ENCODE measurements around the gene IPO11.
"Not testable (repeated sequence)": the region's sequence is repeated elsewhere in the genome, so short reads cannot be mapped to it uniquely, and the experiment has no call there.

IPO11 gene

GRCh38 chr5:62521319-62521718 lies 108.8 kb downstream of the IPO11 start:
- DNase-seq, result no peak

DNA sequence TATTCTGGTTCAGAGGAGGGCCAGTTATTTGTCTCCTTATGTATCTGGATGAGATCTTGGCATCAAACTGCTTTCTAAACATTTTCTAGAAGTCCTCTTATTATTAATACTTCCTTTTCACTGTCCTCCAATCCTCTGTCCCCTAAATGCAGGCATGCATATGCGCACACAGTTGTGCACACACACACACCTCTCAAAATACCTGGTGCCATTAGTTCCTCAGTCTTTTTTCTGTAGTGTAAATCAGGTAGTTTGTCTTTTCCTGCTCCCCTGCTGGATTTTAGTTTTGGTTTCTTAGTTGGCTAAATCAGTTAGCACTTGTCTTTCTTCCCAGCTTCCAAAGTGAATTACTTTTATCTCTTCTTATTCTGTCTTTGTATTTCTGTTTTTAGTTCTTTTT lies 110.2 kb downstream of the IPO11 start:
- DNase-seq, result no peak

GRCh38 chr5:62533597-62533996 lies 121.0 kb downstream of the IPO11 start:
- no peak for DNase-seq

- DNase-seq, result no peak
Measured at GRCh38 chr5:62534461-62535236, 122.1 kb downstream of the IPO11 start.

GRCh38 chr5:62536232-62536631 lies 123.7 kb downstream of the IPO11 start:
- no peak for DNase-seq

- DNase-seq, result no peak
Measured at GRCh38 chr5:62536783-62537182, 124.2 kb downstream of the IPO11 start.

- DNase-seq, result no peak
Measured at GRCh38 chr5:62538017-62538942, 125.7 kb downstream of the IPO11 start.

- no peak for DNase-seq
Measured at GRCh38 chr5:62542720-62543119, 130.2 kb downstream of the IPO11 start.

DNA sequence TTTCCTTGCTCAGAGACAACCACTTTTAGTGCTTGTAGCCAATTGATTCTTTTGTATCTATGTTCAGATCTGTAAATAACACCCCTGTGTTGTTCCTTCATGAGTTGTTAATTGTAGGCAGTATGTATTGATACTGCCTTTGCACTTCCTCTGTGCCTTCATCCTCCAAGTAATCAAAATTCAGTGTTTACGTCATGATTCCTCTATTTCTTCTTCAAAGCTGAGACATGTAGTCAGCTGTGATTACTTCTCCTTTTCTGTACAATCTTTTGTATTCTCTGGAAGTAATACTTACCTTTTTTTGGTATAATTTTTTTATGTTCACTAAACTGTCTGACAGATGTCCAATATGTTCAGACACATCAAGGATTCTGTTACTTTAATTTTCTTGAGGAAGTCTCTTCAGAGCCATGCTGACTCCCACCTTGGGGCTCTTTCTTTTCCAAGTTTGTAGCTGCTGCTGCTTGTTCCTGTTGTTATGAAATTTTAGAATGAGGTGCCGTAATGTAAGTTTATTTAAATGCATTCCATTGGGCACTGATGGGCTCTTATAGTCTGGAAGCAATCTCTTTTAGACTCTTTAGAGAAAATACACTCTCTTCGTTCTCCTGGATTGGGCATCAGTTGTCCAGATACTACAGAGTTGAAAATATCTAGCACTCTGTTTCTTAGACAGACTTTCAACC lies 135.5 kb downstream of the IPO11 start:
- no peak for DNase-seq

DNA sequence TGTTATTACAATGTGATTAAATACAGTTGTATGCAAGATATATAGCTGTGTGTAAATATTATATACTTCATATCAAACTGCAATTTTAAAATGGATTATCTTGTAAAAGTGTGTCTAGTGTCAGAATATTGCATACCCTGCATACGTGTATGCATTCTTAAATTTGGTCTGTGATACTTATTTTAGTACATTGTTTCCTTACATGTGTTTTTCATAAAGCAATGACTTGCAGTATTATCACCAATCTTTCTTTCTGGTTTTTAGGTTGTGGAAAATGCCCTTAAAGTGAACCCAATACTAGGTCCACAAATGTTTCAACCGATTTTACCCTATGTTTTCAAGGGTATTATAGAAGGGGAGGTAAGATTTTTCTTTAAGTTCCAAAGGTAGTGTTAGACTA lies 137.5 kb downstream of the IPO11 start:
- DNase-seq, result no peak

DNA sequence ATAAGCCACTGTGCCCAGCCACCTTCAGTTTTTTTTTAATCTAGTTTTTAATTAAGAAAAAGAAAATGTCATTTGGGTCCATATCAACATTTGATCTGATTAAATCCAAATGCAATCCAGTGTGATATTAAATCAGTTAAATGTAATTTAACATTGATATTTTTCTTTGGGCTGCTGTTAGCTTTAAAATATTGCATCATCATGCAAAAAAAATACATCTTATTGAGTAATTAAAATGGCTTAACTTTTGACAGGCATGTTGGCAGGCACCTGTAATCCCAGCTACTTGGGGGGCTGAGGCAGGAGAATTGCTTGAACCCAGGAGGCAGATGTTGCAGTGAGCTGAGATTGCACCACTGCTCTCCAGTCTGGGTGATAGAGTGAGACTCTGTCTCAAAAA lies 143.4 kb downstream of the IPO11 start:
- DNase-seq, result no peak

- no peak for DNase-seq
Measured at GRCh38 chr5:62558941-62559340, 146.4 kb downstream of the IPO11 start.

DNA sequence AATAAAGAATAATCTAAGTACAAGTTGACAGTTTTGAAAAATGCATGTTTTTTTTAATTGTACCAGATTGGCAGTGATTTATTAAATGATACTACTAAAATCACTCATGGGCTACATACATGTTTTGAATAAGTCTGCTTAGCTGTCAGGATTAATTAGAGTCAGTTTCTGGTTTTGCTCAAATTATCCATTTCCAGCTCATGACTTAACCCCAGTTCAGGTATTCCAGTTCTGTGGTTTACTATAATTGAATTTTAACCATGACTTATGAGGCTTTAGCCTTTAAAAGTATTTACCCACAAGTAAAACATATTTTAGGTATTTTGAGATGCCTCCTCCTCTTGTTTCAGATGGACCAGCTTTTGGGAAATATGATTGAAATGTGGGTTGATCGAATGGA lies 148.2 kb downstream of the IPO11 start:
- DNase-seq, result no peak

DNA sequence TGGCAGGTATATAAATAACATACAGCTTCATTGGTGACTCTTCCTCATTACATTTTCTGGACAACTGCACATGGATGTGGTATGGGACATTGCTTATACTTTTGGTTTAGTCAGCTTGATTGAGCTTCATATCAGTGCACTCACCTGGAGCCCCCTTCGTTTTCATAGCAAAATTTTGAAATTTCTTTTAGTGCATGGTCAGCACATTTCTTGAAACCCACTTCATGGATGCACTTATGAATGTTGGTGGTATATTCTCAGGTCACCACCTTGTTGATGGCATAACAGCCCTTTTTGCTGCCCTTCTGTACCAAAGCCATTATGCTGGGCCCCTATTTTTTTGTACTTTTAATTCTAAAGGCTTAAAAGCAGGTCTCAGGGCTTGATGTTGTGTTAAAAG lies 149.3 kb downstream of the IPO11 start:
- no peak for DNase-seq

DNA sequence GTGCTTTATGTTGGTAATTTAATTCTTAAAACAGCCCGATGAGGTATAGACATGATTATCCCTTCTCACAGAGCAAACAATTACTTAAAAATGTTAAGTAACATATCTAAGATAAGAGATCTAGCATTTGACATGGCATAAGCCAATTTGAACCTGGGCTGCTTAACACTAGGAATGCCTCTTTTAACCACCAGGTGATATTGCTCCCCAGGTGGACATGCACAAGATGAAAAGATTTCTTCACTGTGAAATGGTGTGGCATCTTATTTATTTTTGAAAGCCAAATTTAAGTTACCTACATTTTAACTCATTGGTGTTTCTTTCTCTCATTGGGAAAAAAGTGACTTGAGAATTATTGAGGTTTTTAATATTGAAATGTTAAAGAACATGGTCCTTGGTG lies 150.3 kb downstream of the IPO11 start:
- DNase-seq, result no peak

GRCh38 chr5:62564101-62564500 lies 151.5 kb downstream of the IPO11 start:
- no peak for DNase-seq

- DNase-seq, result not testable (repeated sequence)
Measured at GRCh38 chr5:62565740-62566139, 153.2 kb downstream of the IPO11 start.

- no peak for DNase-seq
Measured at GRCh38 chr5:62568143-62568542, 155.6 kb downstream of the IPO11 start.

GRCh38 chr5:62568800-62569432 lies 156.4 kb downstream of the IPO11 start:
- no peak for DNase-seq

DNA sequence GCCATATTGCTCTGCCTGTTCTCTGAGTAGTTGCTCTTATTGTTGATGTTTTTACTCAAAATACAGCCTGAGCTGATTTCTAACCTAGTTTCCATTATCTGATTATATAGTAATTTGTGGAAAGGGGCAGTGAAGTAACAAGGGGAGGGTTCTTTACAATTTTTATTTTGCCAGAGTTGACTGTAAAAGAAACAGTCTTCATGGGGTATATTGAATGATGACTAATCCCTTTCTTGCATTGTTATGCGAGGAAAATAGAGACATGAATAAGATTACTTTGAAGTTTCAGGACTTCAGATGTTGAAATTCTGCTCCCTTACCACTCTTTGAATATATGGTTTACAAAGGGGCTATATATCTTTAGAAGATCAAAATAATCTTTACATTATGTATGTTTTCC lies 156.9 kb downstream of the IPO11 start:
- no peak for DNase-seq

- DNase-seq, result no peak
Measured at GRCh38 chr5:62572918-62573514, 160.5 kb downstream of the IPO11 start.

- no peak for DNase-seq
Measured at GRCh38 chr5:62574599-62574998, 162.0 kb downstream of the IPO11 start.

DNA sequence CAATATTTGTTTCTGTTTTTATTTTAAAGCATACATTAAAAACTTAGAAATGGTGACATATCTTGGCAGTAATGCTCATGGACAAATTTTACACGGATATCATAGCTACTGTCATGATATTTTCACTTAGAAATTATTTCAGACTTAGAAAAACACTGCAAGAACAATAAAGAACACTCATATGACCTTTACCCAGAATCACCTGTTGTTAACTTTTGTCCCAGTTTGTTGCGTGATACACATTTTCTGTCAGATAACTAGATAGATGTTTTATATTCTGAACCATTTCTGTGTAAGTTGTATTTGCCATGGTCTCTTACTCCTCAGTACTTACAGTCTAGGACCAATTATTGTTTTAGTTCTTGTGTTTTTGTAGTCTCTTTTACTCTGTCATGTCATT lies 162.5 kb downstream of the IPO11 start:
- no peak for DNase-seq
